ENCODE measurements around the gene PTF1A.

DNA sequence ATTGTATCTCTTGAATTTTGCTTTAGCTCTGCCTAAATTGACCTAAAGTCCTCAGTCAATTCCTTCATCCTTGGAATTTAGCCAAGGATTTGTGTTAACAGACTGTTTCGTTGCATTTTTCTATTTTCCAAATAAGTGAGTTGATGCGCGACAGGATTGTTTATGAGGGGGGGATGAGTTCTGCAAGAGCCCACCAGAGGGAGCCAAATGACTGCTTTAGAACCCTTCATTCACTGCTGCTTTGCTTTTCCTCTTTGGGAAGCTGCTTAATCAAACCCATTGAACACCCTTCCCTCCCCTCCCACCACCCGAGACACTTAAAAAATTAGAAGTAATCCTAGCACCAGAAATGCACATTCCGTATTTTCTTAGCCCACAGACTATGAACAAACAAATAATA, 33.7 kb upstream of the PTF1A start:
- TF ChIP-seq JUND (IDR thresholded peaks at IDR 0.05) (no peak), RAD21 (IDR thresholded peaks at IDR 0.05) (peak; percentile 88 to 90), FOXA1 (IDR thresholded peaks at IDR 0.05) (no peak), TAF1 (conservative IDR thresholded peaks at IDR 0.05) (no peak), GABPA (IDR thresholded peaks at IDR 0.05 in 1 of 2, conservative IDR thresholded peaks at IDR 0.05 in 1 of 2) (no peak), EGR1 (IDR thresholded peaks at IDR 0.05; ENCODE audit: low read depth in 2 of 2) (no peak), FOXA2 (IDR thresholded peaks at IDR 0.05) (no peak)
- TF ChIP-seq, protein P1, sequence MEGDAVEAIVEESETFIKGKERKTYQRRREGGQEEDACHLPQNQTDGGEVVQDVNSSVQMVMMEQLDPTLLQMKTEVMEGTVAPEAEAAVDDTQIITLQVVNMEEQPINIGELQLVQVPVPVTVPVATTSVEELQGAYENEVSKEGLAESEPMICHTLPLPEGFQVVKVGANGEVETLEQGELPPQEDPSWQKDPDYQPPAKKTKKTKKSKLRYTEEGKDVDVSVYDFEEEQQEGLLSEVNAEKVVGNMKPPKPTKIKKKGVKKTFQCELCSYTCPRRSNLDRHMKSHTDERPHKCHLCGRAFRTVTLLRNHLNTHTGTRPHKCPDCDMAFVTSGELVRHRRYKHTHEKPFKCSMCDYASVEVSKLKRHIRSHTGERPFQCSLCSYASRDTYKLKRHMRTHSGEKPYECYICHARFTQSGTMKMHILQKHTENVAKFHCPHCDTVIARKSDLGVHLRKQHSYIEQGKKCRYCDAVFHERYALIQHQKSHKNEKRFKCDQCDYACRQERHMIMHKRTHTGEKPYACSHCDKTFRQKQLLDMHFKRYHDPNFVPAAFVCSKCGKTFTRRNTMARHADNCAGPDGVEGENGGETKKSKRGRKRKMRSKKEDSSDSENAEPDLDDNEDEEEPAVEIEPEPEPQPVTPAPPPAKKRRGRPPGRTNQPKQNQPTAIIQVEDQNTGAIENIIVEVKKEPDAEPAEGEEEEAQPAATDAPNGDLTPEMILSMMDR (IDR thresholded peaks at IDR 0.05; ENCODE audit: low read depth, low read length, missing input control): peak; percentile 91
- TF ChIP-seq, protein P2, sequence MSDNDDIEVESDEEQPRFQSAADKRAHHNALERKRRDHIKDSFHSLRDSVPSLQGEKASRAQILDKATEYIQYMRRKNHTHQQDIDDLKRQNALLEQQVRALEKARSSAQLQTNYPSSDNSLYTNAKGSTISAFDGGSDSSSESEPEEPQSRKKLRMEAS (IDR thresholded peaks at IDR 0.05): no peak
- TF ChIP-seq, protein P3, sequence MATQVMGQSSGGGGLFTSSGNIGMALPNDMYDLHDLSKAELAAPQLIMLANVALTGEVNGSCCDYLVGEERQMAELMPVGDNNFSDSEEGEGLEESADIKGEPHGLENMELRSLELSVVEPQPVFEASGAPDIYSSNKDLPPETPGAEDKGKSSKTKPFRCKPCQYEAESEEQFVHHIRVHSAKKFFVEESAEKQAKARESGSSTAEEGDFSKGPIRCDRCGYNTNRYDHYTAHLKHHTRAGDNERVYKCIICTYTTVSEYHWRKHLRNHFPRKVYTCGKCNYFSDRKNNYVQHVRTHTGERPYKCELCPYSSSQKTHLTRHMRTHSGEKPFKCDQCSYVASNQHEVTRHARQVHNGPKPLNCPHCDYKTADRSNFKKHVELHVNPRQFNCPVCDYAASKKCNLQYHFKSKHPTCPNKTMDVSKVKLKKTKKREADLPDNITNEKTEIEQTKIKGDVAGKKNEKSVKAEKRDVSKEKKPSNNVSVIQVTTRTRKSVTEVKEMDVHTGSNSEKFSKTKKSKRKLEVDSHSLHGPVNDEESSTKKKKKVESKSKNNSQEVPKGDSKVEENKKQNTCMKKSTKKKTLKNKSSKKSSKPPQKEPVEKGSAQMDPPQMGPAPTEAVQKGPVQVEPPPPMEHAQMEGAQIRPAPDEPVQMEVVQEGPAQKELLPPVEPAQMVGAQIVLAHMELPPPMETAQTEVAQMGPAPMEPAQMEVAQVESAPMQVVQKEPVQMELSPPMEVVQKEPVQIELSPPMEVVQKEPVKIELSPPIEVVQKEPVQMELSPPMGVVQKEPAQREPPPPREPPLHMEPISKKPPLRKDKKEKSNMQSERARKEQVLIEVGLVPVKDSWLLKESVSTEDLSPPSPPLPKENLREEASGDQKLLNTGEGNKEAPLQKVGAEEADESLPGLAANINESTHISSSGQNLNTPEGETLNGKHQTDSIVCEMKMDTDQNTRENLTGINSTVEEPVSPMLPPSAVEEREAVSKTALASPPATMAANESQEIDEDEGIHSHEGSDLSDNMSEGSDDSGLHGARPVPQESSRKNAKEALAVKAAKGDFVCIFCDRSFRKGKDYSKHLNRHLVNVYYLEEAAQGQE (IDR thresholded peaks at IDR 0.05): no peak
- TF ChIP-seq, protein P4, sequence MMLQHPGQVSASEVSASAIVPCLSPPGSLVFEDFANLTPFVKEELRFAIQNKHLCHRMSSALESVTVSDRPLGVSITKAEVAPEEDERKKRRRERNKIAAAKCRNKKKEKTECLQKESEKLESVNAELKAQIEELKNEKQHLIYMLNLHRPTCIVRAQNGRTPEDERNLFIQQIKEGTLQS (IDR thresholded peaks at IDR 0.05): no peak
